ENCODE measurements around the gene PRTFDC1.

GRCh38 chr10:24962995-24963394 lies 10.6 kb upstream of the PRTFDC1 start:
- TF ChIP-seq, protein P1, sequence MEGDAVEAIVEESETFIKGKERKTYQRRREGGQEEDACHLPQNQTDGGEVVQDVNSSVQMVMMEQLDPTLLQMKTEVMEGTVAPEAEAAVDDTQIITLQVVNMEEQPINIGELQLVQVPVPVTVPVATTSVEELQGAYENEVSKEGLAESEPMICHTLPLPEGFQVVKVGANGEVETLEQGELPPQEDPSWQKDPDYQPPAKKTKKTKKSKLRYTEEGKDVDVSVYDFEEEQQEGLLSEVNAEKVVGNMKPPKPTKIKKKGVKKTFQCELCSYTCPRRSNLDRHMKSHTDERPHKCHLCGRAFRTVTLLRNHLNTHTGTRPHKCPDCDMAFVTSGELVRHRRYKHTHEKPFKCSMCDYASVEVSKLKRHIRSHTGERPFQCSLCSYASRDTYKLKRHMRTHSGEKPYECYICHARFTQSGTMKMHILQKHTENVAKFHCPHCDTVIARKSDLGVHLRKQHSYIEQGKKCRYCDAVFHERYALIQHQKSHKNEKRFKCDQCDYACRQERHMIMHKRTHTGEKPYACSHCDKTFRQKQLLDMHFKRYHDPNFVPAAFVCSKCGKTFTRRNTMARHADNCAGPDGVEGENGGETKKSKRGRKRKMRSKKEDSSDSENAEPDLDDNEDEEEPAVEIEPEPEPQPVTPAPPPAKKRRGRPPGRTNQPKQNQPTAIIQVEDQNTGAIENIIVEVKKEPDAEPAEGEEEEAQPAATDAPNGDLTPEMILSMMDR (IDR thresholded peaks at IDR 0.05; ENCODE audit: insufficient read depth, low read depth, low read length) = no peak
- TF ChIP-seq EZH2 (IDR thresholded peaks at IDR 0.05; ENCODE audit: insufficient read depth, low read length) = no peak
